ENCODE measurements around the gene PLCE1. TPM values are rescaled to one million over a fixed set of nuclear protein-coding genes. Genes with fewer than 3 reads are reported as not detected.

The PLCE1 gene
- total RNA-seq, 2 donors from 2014 or later: 22.5 to 28.1 TPM

DNA sequence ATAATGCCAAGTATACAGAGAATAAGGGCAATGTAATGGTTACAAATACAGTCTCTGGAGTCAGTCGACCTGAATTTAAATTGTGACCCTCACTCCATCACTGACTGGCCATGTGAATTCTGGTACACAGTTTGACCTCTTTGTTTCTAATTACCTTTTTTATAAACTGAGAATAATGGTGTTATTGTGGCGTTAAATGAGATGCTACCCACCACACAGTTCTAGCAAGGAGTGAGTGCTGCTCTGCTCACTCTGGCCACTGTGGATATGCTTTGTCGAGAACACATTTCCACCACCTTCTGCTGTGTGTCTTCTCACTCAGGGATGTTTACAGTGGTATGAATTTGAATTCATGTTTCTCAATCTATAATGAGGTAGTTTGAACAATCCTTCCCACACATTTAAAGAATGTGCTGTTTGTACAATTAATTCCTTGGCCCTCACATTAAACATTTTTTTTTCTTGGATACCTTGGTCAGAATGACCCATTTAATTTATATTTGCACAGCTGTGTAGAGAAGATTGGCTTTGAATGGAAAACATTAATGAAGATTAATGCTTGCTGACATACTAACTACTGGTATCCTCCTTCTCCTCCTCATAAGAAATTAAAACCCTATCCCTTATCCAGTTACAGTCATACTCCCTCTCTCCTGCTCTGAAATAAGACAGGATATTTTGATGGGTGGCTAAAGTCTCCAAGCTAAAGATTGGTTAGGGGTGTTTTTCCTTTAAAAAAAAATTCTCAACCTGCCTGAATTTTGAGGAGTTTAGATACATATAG, 42.4 kb downstream of the PLCE1 start:
- no peak for DNase-seq (ENCODE audit: low spot score)
- TF ChIP-seq CTCF (IDR thresholded peaks at IDR 0.05): no peak
- peaks cover 9% of the 10 kb centered on the region for H3K36me3 ChIP-seq
- no peak overlapping the region for H3K27ac ChIP-seq
- H3K4me1 ChIP-seq: no peaks in the 10 kb centered on the region
- H3K4me3 ChIP-seq: no peak overlapping the region
- no peaks in the 10 kb centered on the region for H3K27me3 ChIP-seq
- peaks cover 0 to 3% of the 10 kb centered on the region in 2 donors for H3K9me3 ChIP-seq

- no peak for TF ChIP-seq CTCF (IDR thresholded peaks at IDR 0.05)
- no peak overlapping the region for H3K27ac ChIP-seq
These were observed 43.0 kb downstream of the PLCE1 start for GRCh38 chr10:94036766-94037033.

DNA sequence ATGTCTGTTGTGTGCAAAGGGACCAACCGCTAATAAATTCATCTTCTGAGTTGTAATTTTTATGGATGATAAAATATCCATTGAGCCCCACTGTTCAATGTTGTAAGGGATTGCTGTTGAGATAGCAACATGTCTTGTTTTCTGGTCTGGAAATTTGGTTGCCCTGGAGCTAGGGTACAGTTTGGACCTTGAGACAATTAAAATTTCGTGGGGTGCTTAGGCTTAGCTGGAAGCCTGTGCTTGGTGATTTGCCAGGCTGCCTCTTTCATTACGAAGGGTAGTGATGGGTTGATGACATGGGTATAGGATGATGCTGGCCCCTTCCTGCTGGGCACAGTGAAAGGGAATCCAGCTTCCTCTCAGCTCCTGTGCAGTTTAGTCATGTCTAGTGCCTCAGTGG, 43.6 kb downstream of the PLCE1 start:
- no peak for TF ChIP-seq CTCF (IDR thresholded peaks at IDR 0.05)
- Histone ChIP-seq H3K9me3 (no peaks in the 10 kb centered on the region), H3K27ac (no peak overlapping the region), H3K4me1 (peaks cover 0 to 1% of the 10 kb centered on the region in 2 donors), H3K36me3 (peaks cover 4% of the 10 kb centered on the region), H3K27me3 (no peaks in the 10 kb centered on the region), H3K4me3 (no peak overlapping the region)
- DNase-seq (ENCODE audit: low spot score): no peak

More at GRCh38 chr10:94036766-94037033, 43.0 kb downstream of the PLCE1 start:
- H3K4me3 ChIP-seq: no peak overlapping the region
- no peak for DNase-seq (ENCODE audit: low spot score)
- peaks cover 4% of the 10 kb centered on the region for H3K36me3 ChIP-seq
- H3K27me3 ChIP-seq: no peaks in the 10 kb centered on the region
- H3K4me1 ChIP-seq: no peaks in the 10 kb centered on the region
- no peaks in the 10 kb centered on the region for H3K9me3 ChIP-seq

DNA sequence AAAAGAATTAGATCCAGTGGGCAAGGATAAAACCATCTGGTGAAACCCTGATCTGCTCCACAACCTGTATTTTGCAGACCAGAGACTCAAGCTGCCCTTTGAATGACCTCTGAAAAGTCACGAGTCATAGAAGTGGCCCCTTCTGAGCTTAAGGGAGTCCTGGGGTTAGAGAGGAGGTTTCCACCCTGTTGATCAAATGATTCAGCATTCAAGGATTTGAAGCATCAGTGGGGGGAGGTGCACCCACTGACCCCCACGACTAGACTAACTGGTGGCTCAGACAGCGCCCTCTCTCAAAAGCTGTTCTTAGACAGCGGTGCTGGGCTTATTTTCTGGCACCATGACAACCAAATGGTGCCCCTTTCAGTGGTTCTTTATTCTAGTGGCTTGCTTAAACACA, 44.3 kb downstream of the PLCE1 start:
- Histone ChIP-seq H3K27ac (no peak overlapping the region), H3K4me1 (peaks cover 0 to 8% of the 10 kb centered on the region in 2 donors), H3K4me3 (no peak overlapping the region), H3K36me3 (peaks cover 4% of the 10 kb centered on the region), H3K27me3 (no peaks in the 10 kb centered on the region), H3K9me3 (no peaks in the 10 kb centered on the region)
- no peak for TF ChIP-seq CTCF (IDR thresholded peaks at IDR 0.05)
- no peak for DNase-seq (ENCODE audit: low spot score)

GRCh38 chr10:94041206-94041605, 47.5 kb downstream of the PLCE1 start:
- Histone ChIP-seq H3K4me3 (no peak overlapping the region), H3K4me1 (peaks cover 0 to 13% of the 10 kb centered on the region in 2 donors), H3K27ac (no peak overlapping the region), H3K36me3 (no peaks in the 10 kb centered on the region), H3K9me3 (no peaks in the 10 kb centered on the region), H3K27me3 (no peaks in the 10 kb centered on the region)
- DNase-seq (ENCODE audit: low spot score): no peak
- TF ChIP-seq CTCF (IDR thresholded peaks at IDR 0.05): no peak

Measured in right atrium auricular region (tissue), 2 donors.